HTR-8/SVneo (cell line): ENCODE results near the gene GABRR3.
A peak's percentile ranks its signal among the peaks of the same experiment; 100 is the strongest.

Experiments used
- DNase-seq: peaks from one replicate; pipeline ENCODE4 v3.0.0; 2011; ENCODE audit warnings: low spot score, mixed read lengths; ENCODE audit not compliant: insufficient read length
- FAIRE-seq: peaks from 2 replicates; lab custom pipeline; 2011; peaks lifted over from hg19 to GRCh38; lab: Jason Lieb, UNC

GABRR3 gene

DNA sequence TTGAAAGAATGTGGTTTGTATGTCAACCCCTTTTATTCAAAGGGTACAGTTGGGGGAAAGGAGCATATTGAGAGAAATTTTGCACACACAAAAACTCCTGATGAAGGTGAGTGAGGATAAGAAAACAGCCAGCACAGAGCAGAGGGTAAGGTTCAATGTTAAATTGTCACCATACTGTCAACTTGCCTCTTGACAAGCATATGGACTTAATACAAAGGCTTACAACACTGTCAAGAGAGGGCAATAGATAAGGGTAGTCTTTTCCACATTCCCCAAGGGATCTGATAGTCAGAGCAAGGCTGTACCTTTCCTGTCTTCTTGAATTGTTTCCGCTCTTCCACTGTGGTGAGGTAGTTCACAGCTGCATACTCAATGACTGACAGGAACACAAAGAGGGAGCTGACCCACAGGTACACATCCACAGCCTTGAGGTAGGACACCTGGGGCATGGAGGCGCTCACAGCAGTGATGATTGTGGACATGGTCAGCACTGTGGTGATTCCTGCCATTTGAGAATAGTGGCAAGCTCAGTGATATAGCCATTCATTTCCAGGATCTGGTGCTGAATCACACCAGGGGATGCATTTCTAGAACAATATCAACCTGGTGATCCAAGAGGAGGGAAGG lies 42.5 kb downstream of the GABRR3 start:
- DNase-seq (no peak), FAIRE-seq (no peak)

DNA sequence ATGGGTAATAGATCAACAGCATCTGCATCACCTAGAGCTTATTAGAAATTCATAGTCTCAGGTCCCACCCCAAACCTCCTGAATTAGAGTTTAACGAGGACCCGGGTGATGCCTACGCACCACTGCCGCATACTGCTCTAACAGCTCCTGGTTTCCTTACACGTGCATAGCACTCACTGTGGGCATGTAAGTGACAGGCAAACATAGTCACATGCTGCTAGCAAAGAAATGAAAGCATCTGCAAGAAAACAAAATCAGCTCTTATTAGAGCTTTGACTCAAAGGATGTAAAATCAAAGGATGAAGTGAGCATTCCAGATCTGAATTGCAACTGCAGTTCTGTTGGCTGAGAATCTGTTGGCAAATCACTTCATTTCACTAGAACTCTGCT lies 43.8 kb downstream of the GABRR3 start:
- FAIRE-seq (no peak), DNase-seq (no peak)

DNA sequence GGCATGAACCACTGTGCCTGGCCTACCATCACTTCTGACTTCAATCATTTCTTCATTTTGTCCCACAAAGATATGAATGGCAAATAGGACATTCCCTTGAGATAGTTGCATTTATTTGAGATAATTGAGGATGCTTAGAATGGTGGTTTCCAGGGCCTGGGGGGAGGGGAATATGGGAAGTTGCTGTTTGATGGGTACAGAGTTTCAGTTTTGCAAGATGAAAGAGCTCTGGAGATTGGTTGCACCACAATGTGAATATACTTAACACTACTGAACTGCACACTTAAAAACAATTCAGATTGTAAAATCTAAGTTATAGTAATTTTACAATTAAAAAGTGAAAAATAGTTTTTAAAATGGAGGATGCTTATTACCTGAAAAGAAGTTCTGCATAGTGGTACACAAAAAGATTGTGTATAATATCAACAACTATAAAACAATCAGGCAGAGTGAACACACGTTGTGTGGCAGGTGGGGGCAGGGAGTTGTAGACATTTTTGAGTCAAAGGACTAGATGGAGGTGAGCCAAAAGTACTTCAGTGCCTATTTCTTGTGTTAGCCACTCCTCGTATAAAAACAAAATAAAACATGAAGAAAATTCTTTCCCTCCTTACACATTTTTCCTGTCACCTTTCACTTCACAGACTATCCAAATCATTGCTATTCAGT lies 44.4 kb downstream of the GABRR3 start:
- FAIRE-seq = no peak
- DNase-seq = no peak

DNA sequence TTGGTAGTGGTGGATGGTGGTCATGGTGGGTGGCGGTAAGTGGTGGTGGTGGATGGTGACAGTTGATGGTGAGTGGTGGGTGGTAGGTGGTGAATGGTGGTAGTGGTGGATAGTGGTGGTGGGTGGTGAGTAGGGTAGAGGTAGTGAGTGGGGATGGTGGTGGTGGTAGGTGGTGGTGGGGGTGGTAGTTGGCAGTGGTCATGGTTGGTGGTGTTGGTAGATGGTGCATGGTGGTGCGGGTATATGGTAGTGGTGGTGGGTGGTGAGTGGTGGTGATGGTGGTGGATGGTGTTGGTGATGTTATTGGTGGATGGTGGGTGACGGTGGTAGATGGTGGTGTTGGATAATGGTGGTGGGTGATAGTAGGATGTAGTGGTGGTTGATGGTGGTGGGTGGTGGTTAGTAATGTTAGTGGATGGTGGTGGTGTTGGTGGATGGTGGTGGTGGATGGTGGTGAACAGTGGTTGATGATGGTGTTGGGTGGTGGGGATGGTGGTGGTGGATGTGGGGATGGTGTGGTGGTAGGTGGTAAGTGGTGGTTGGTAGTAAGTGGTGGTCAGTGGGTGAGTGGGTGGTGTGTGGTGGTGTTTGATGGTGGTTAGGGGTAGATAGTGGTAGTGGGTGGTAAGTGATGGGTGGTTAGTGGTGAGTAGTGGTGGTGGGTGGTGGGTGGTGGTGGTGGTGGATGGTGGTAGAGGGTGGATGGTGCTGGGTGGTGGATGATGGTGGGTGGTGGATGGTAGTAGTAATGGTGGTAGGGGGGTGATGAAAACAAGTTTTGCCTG lies 46.1 kb downstream of the GABRR3 start:
- FAIRE-seq (peak; percentile 94), DNase-seq (no peak)

DNA sequence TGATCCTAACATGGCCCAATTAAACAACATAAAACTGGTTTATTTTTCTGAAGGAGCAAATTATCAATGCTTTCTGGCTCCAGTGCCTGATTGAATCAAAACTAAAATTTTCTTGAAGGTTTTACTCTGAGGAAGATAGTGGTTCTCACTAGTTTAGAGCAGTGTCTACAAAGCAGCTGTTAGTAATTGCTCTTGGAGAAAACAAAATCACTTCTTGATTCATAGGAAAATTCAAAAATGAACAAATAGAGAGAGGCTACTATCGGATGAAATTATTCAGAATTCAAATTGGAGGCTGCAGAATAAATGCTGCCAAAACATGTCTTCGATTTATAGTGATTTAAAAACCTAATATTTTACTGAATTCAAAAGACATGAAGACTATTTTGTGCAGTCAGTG lies 47.8 kb downstream of the GABRR3 start:
- FAIRE-seq (no peak), DNase-seq (no peak)

GRCh38 chr3:97983933-97984491 lies 51.1 kb downstream of the GABRR3 start:
- FAIRE-seq (no peak), DNase-seq (no peak)

- DNase-seq (no peak), FAIRE-seq (no peak)
These were observed 53.2 kb downstream of the GABRR3 start for GRCh38 chr3:97981886-97982285.

- DNase-seq = no peak
- FAIRE-seq = no peak
These were observed 55.5 kb downstream of the GABRR3 start for GRCh38 chr3:97979610-97980009.

- FAIRE-seq = no peak
- DNase-seq = no peak
These were observed 59.6 kb downstream of the GABRR3 start for GRCh38 chr3:97975466-97975865.

GRCh38 chr3:97974996-97975395 lies 60.1 kb downstream of the GABRR3 start:
- FAIRE-seq = no peak

GRCh38 chr3:97972976-97973375 lies 62.1 kb downstream of the GABRR3 start:
- FAIRE-seq (no peak), DNase-seq (no peak)

More at GRCh38 chr3:97974996-97975395, 60.1 kb downstream of the GABRR3 start:
- DNase-seq = no peak

GRCh38 chr3:97971679-97972567 lies 63.2 kb downstream of the GABRR3 start, which contains the start of gene RIOX2:
Gene RIOX2 (minus strand): TSS chr3:97972431. CDS start chr3:97967593, 4,838 bp downstream.
- FAIRE-seq (peak; percentile 31), DNase-seq (peak; percentile 61)

DNA sequence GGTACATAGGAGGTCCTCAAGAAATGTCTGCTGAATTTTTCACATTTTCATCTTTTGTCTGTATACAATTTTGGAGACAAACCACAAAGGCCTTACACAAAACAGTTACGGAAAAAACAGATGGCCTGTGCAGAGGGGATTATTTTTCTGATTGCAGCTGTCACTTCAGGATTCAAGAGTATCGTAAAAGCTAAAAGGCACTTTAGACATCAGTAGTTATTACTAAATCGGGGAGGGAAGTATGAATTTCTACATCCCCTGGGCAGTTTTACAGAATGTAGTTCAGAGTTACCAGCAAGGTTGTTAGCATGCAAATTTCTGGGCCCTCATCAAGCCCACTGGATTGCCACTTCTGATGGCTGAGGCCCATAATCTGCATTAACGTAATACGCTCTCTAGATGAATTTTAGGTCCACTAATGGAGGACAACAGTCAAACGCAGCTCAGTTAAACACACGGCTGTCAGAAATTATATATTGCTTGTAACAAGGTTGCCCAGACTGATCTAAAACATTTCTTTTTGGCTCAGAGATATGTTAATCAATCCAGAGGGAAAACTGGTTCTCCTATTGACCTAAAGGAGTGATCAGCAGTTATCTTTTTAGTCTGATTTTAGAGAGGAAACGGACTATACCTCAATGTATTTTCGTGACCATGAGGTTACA lies 64.0 kb downstream of the GABRR3 start:
- FAIRE-seq = no peak
- no peak for DNase-seq

DNA sequence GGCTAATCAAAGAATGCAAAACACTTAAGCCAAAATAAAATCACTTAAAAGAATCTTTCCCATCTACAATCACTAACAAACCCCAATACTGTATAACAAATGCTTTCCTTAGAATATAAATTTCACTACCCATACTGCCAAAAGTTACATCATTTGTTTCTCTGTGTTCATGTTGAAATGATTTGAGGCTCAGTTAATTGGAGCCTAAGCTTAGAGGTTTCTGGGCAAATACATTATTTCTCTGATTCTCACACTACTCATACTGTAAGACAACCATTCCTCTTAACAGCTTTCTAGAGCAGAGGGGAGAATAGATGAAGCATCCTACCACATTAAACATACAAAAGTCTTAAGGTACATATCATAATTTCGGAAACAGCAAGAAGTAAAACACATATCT lies 65.0 kb downstream of the GABRR3 start:
- no peak for FAIRE-seq
- no peak for DNase-seq

DNA sequence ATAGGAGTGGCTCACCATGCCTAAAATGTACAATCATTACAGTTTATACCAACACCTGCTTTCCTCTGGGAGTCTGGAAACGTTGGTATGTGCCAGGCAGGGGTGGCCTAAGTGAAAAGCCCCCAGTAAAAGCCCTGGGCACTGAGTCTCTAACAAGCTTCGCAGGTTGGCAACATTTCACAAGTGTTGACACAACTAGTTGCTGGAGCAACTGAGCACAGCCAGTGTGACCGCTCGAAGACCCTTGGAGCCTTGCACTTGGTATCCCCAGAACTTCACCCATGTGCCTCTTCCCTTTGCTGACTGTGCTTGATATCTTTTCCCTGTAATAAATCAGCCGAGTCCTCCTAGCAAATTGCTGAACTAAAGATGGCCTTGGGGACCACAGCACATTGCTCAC lies 65.6 kb downstream of the GABRR3 start:
- FAIRE-seq (no peak), DNase-seq (no peak)

DNA sequence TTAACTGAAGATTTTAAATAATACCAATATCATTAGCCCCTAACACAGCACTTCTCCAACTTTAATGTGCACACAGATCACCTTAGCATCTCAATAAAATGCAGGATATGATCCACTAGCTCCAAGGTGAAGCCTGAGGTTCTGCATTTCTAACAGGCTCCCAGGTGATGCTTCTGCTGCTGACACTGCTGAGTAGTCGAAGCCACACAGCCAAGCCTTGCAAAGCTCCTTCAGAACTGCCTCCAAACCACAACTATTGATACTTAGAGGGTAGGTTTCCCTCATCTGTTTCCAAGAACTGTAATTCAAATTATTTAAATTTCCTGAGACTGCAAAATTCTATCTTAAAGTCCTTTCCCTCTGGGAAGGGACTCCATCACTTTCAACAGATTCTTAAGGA lies 66.7 kb downstream of the GABRR3 start:
- DNase-seq (no peak), FAIRE-seq (no peak)

DNA sequence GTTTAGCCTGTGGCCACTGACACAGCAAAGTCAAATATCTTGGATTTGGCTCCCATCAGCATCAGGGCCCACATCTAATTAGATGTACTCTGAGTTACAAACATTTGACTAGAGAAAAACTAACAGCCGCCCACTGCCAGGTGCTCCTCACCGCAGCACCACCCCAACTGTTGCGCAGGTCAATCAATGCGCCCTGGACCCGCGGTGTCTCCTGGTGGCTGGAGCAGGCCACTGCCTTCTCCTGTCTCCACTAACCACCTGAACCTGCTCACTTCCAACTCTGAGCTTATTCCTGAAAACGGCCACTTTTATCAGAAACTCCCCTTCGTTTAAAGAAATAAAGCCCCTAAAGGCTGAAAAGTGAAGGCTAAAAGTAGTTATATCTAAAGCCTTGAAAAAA lies 67.1 kb downstream of the GABRR3 start:
- FAIRE-seq (no peak), DNase-seq (no peak)

DNA sequence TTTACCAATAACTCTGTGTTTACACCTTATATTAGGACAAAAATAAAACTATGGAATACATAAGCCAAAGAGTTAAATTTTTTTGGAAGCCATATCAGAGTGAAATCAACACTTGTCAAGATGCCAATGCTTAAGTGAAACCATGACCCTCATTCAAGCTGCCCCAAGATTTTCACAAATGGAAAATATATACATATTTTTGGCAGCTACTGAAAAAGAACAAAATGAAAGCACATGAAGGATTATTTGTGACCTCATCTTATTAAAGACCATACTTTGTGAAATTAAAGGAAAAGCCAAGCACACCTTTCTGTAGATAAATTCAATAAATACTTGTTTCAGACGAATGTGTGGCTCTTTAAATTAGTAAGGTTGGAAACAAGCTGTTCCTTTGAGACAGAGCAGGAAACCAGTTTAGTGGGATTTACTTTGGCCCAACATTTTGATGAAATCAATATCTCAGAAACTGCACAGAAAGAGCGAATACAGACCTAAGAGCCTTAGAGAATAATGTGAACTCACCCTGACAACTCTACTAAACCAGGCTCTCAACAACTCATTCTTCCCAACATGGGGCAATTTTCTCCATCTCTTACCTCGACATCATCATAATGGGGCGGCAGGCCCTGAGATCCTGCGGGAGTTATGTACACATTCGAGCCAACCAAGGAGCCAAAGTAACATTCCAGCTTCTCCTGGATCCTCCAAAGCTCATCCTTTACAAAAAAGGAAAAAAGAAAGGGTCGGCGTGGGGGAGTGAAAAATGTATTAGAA lies 73.9 kb downstream of the GABRR3 start:
- DNase-seq = no peak
- no peak for FAIRE-seq

- DNase-seq = no peak
- no peak for FAIRE-seq
These were observed 74.6 kb downstream of the GABRR3 start for GRCh38 chr3:97960551-97960950.
